ENCODE results near the gene ANTKMT.

- TF ChIP-seq POLR2A (IDR thresholded peaks at IDR 0.05) (no peak), CTCF (IDR thresholded peaks at IDR 0.05) (no peak)
Observed at GRCh38 chr16:681746-682427, 39.1 kb upstream of the ANTKMT start.
